H9 (cell line): ENCODE results near the gene PDE4A. TPM values are rescaled to one million over a fixed set of nuclear protein-coding genes. Genes with fewer than 3 reads are reported as not detected.

ENCODE experiments used
- DNase-seq: peaks from one replicate; pipeline ENCODE4 v3.0.0-alpha.2; 2017
- H2AFZ ChIP-seq: one replicate; pipeline ENCODE4 v1.6.1; 2013; ENCODE audit warnings: mild to moderate bottlenecking, low read length, control low read depth, moderate library complexity
- H2AK5ac ChIP-seq: 2 replicates; pipeline ENCODE4 v1.6.1; 2013; ENCODE audit warnings: low read length, control low read depth, mixed read lengths; ENCODE audit not compliant: insufficient read length
- H2BK120ac ChIP-seq: one replicate; pipeline ENCODE4 v1.6.1; 2013; ENCODE audit warnings: low read depth, mild to moderate bottlenecking, low read length, control low read depth, inconsistent platforms; ENCODE audit not compliant: poor library complexity, severe bottlenecking
- H2BK12ac ChIP-seq: 2 replicates; pipeline ENCODE4 v1.6.1; 2013; ENCODE audit warnings: low read length, control low read depth, mixed read lengths, low read depth; ENCODE audit not compliant: insufficient read length
- H2BK15ac ChIP-seq: 2 replicates; pipeline ENCODE4 v1.6.1; 2013; ENCODE audit warnings: low read depth, low read length, control low read depth
- H2BK20ac ChIP-seq: one replicate; pipeline ENCODE4 v1.6.1; 2013; ENCODE audit warnings: low read depth, mild to moderate bottlenecking, low read length, control low read depth, inconsistent platforms; ENCODE audit not compliant: poor library complexity, severe bottlenecking
- H2BK5ac ChIP-seq: 2 replicates; pipeline ENCODE4 v1.6.1; 2013; ENCODE audit warnings: low read length, control low read depth, mixed read lengths; ENCODE audit not compliant: insufficient read length
- H3K14ac ChIP-seq: 2 replicates; pipeline ENCODE4 v1.6.1; 2013; ENCODE audit warnings: low read length, control low read depth; ENCODE audit not compliant: insufficient read depth
- H3K18ac ChIP-seq: 2 replicates; pipeline ENCODE4 v1.6.1; 2013; ENCODE audit warnings: low read depth, mild to moderate bottlenecking, mixed read lengths, low read length, control low read depth; ENCODE audit not compliant: insufficient read length
- H3K23ac ChIP-seq: 2 replicates; pipeline ENCODE4 v1.6.1; 2013; ENCODE audit warnings: low read length, control low read depth, mixed read lengths, low read depth; ENCODE audit not compliant: insufficient read length
- H3K23me2 ChIP-seq: 2 replicates; pipeline ENCODE4 v1.6.1; 2013; ENCODE audit warnings: low read depth, mild to moderate bottlenecking, mixed read lengths, low read length, control low read depth; ENCODE audit not compliant: insufficient read length, poor library complexity, severe bottlenecking
- H3K27ac ChIP-seq: 2 replicates; pipeline ENCODE4 v1.5.1; 2013; ENCODE audit warnings: low read length, control low read depth, mixed read lengths, low read depth; ENCODE audit not compliant: insufficient read length
- H3K27me3 ChIP-seq: 2 replicates; pipeline ENCODE4 v1.6.1; 2013; ENCODE audit warnings: low read length, control low read depth, inconsistent platforms; ENCODE audit not compliant: insufficient read depth
- H3K4ac ChIP-seq: 2 replicates; pipeline ENCODE4 v1.6.1; 2013; ENCODE audit warnings: low read depth, mild to moderate bottlenecking, control low read depth, inconsistent platforms, low read length, moderate library complexity
- H3K4me1 ChIP-seq: 2 replicates; pipeline ENCODE4 v1.6.1; 2013; ENCODE audit warnings: low read length, control low read depth, inconsistent platforms; ENCODE audit not compliant: insufficient read depth
- H3K4me2 ChIP-seq: 2 replicates; pipeline ENCODE4 v1.6.1; 2013; ENCODE audit warnings: low read length, control low read depth, mixed read lengths; ENCODE audit not compliant: insufficient read length, insufficient read depth
- H3K56ac ChIP-seq: 2 replicates; pipeline ENCODE4 v1.6.1; 2013; ENCODE audit warnings: low read depth, mild to moderate bottlenecking, mixed read lengths, low read length, control low read depth; ENCODE audit not compliant: insufficient read length
- H3K79me1 ChIP-seq: 2 replicates; pipeline ENCODE4 v1.6.1; 2013; ENCODE audit warnings: low read depth, mild to moderate bottlenecking, moderate library complexity, low read length, control low read depth, inconsistent platforms; ENCODE audit not compliant: insufficient read depth, poor library complexity, severe bottlenecking
- H3K79me2 ChIP-seq: 2 replicates; pipeline ENCODE4 v1.6.1; 2013; ENCODE audit warnings: low read length, control low read depth, inconsistent platforms; ENCODE audit not compliant: insufficient read depth
- H3K9ac ChIP-seq: 2 replicates; pipeline ENCODE4 v1.6.1; 2013; ENCODE audit warnings: low read length, control low read depth, mixed read lengths; ENCODE audit not compliant: insufficient read length; ENCODE audit errors: extremely low read depth
- H3K9me3 ChIP-seq: one replicate; pipeline ENCODE4 v1.6.1; 2013; ENCODE audit warnings: low read depth, low read length, inconsistent platforms; ENCODE audit not compliant: control insufficient read depth
- H3T11ph ChIP-seq: one replicate; pipeline ENCODE4 v1.6.1; 2013; ENCODE audit warnings: mild to moderate bottlenecking, low read length, control low read depth, inconsistent platforms
- H4K20me1 ChIP-seq: one replicate; pipeline ENCODE4 v1.6.1; 2013; ENCODE audit not compliant: control insufficient read depth, insufficient read length, insufficient read depth
- H4K5ac ChIP-seq: 2 replicates; pipeline ENCODE4 v1.6.1; 2013; ENCODE audit warnings: low read depth, mild to moderate bottlenecking, mixed read lengths, low read length, control low read depth; ENCODE audit not compliant: insufficient read length
- H4K8ac ChIP-seq: replicated peaks from 2 replicates; pipeline ENCODE4 v1.6.1; 2013; ENCODE audit warnings: low read length, control low read depth, mixed read lengths, low read depth; ENCODE audit not compliant: insufficient read length
- H4K91ac ChIP-seq: 2 replicates; pipeline ENCODE4 v1.6.1; 2013; ENCODE audit warnings: low read depth, mild to moderate bottlenecking, moderate library complexity, mixed read lengths, low read length, control low read depth; ENCODE audit not compliant: insufficient read length
- H3K27ac Mint-ChIP-seq, 3 experiments: 2 replicates in 2 of 3; 3 replicates in 1 of 3; pipeline ENCODE4 v1.8.0; 2020 to 2021; ENCODE audit warnings: mixed read lengths in 3 of 3, mild to moderate bottlenecking in 1 of 3, moderate library complexity in 1 of 3
- H3K27me3 Mint-ChIP-seq: 2 replicates; pipeline ENCODE4 v1.8.0; 2021; ENCODE audit warnings: low read depth, mild to moderate bottlenecking, moderate library complexity, mixed read lengths
- H3K36me3 Mint-ChIP-seq, 3 experiments: 2 replicates in 2 of 3; 3 replicates in 1 of 3; pipeline ENCODE4 v1.8.0; 2020 to 2021; ENCODE audit warnings: low read depth in 3 of 3, mixed read lengths in 3 of 3; ENCODE audit not compliant: insufficient read depth in 1 of 3
- H3K4me1 Mint-ChIP-seq, 2 experiments: 2 replicates each; pipeline ENCODE4 v1.8.0; 2020; ENCODE audit warnings: mixed read lengths in 2 of 2
- H3K4me3 Mint-ChIP-seq, 2 experiments: 2 replicates in 1 of 2; 3 replicates in 1 of 2; pipeline ENCODE4 v1.8.0; 2020 to 2021; ENCODE audit warnings: mild to moderate bottlenecking in 2 of 2, mixed read lengths in 2 of 2, moderate library complexity in 1 of 2
- H3K9me3 Mint-ChIP-seq, 2 experiments: 2 replicates in 1 of 2; 3 replicates in 1 of 2; pipeline ENCODE4 v1.8.0; 2020; ENCODE audit warnings: mild to moderate bottlenecking in 2 of 2, mixed read lengths in 2 of 2, moderate library complexity in 1 of 2
- CTCF ChIP-seq: fragments of 200-600 bp; sonication (generic); conservative IDR thresholded peaks from 3 replicates; pipeline ENCODE4 v1.8.0; 2021; ENCODE audit warnings: antibody characterized with exemption, mild to moderate bottlenecking
- WGBS: extraction: QIAGEN DNeasy Blood & Tissue Kit; methylation state at CpG from one replicate; pipeline ENCODE4 v1.1.7; 2013; ENCODE audit warnings: missing lambda C conversion rate, low lambda C conversion rate, mixed read lengths; ENCODE audit not compliant: insufficient read length; ENCODE audit errors: extremely low coverage; 5-methylcytosine and 5-hydroxymethylcytosine counted together
- total RNA-seq: library from RNA; stranded (reverse); gene quantifications from 2 replicates; pipeline ENCODE4 v1.2.1, GENCODE V29; 2021

The PDE4A gene
- total RNA-seq, 1 experiment from 2014 or later, result 8.5 TPM

- H3T11ph ChIP-seq, result no peak overlapping the region
- H2AFZ ChIP-seq, result no peak overlapping the region
- Mint-ChIP-seq H3K9me3 (no peaks in the 10 kb centered on the region; a peak in 1 of 5 replicates), H3K27me3 (peaks cover 94% of the 10 kb centered on the region), H3K4me3 (no peak overlapping the region), H3K36me3 (no peaks in the 10 kb centered on the region), H3K27ac (no peak overlapping the region), H3K4me1 (peaks cover 26 to 30% of the 10 kb centered on the region in 2 experiments)
- peaks cover 14% of the 10 kb centered on the region for H3K23me2 ChIP-seq
- WGBS, result no CpG with 5 or more reads among the region's 3 CpGs
- H2BK20ac ChIP-seq, result no peak overlapping the region
- no peak overlapping the region for H4K8ac ChIP-seq
- no peak overlapping the region for H4K5ac ChIP-seq
- DNase-seq, result no peak
- H3K9me3 ChIP-seq, result no peaks in the 10 kb centered on the region
- H2AK5ac ChIP-seq, result no peak overlapping the region
- H3K9ac ChIP-seq, result no peak overlapping the region
- H3K79me2 ChIP-seq, result no peaks in the 10 kb centered on the region
- no peak overlapping the region for H4K91ac ChIP-seq
- no peak overlapping the region for H2BK12ac ChIP-seq
- H2BK15ac ChIP-seq, result no peak overlapping the region
- H3K27ac ChIP-seq, result no peak overlapping the region
- H3K27me3 ChIP-seq, result peaks cover 58% of the 10 kb centered on the region
- no peak overlapping the region for H3K18ac ChIP-seq
- H3K14ac ChIP-seq, result no peak overlapping the region
- no peak overlapping the region for H3K56ac ChIP-seq
- peaks cover 2% of the 10 kb centered on the region; the same call in 1 of the 2 replicates for H3K4me1 ChIP-seq
- H3K4me2 ChIP-seq, result no peak overlapping the region
- H2BK5ac ChIP-seq, result no peak overlapping the region
- TF ChIP-seq CTCF, result no peak
- no peak overlapping the region for H2BK120ac ChIP-seq
- no peak overlapping the region for H3K4ac ChIP-seq
- no peaks in the 10 kb centered on the region for H3K79me1 ChIP-seq
- no peaks in the 10 kb centered on the region for H4K20me1 ChIP-seq
- no peak overlapping the region for H3K23ac ChIP-seq
These were observed 2.5 kb downstream of the PDE4A start for GRCh38 chr19:10422846-10423245.
